ENCODE measurements around the gene CDH13.

- TF ChIP-seq CTCF (IDR thresholded peaks at IDR 0.05; ENCODE audit: low read depth, low read length, poor library complexity, severe bottlenecking) (no peak), EZH2phosphoT487 (IDR thresholded peaks at IDR 0.05; ENCODE audit: borderline replicate concordance, low read length) (no peak)
Measured at GRCh38 chr16:83197450-83197849, 570.7 kb downstream of the CDH13 start.

Data from DOHH2 (cell line).